HUES48 (cell line): ENCODE measurements around the gene NFX1.

Experiments used
- H3K27ac ChIP-seq: one replicate; pipeline ENCODE4 v1.7.0; 2013; ENCODE audit warnings: low read depth, low read length, inconsistent platforms
- H3K27me3 ChIP-seq: 2 replicates; pipeline ENCODE4 v1.6.1; 2013; ENCODE audit warnings: mild to moderate bottlenecking, low read length; ENCODE audit not compliant: control insufficient read depth, insufficient read depth
- H3K36me3 ChIP-seq: 2 replicates; pipeline ENCODE4 v1.6.1; 2013; ENCODE audit warnings: low read length; ENCODE audit not compliant: control insufficient read depth, insufficient read depth
- H3K4me1 ChIP-seq: 2 replicates; pipeline ENCODE4 v1.6.1; 2013; ENCODE audit warnings: mild to moderate bottlenecking, low read length; ENCODE audit not compliant: control insufficient read depth, insufficient read depth
- H3K4me3 ChIP-seq: 2 replicates; pipeline ENCODE4 v1.5.1; 2013; ENCODE audit warnings: mild to moderate bottlenecking, low read depth, low read length
- H3K9ac ChIP-seq: 2 replicates; pipeline ENCODE4 v1.6.1; 2013; ENCODE audit warnings: mild to moderate bottlenecking, low read depth, low read length, moderate library complexity
- H3K9me3 ChIP-seq: 2 replicates; pipeline ENCODE4 v1.6.1; 2013; ENCODE audit warnings: low read length; ENCODE audit not compliant: control insufficient read depth, insufficient read depth

The NFX1 gene

GRCh38 chr9:33267151-33267767, 23.1 kb upstream of the NFX1 start:
- peaks cover 6% of the 10 kb centered on the region; the same call in 1 of the 2 replicates for H3K4me1 ChIP-seq
- no peak overlapping the region for H3K9ac ChIP-seq
- no peaks in the 10 kb centered on the region for H3K27me3 ChIP-seq
- no peak overlapping the region for H3K27ac ChIP-seq
- no peak overlapping the region for H3K4me3 ChIP-seq
- H3K9me3 ChIP-seq, result no peaks in the 10 kb centered on the region
- H3K36me3 ChIP-seq, result peaks cover 56% of the 10 kb centered on the region

DNA sequence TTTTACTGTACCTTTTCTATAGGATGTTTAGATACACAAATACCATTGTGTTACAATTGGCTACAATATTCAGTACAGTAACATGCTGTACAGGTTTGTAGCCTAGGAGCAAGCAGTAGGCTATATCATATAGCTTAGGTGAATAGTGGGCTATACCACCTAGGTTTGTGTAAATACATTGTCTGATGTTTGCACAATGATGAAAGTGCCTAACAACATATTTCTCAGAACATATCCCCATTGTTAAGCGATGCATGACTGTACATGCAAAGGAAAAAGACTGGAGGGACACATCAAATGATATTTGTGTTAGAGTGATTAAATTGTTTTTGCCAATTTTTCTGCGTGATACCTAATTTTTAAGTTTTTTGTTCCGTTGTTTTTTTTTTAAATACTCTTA, 20.2 kb upstream of the NFX1 start:
- Histone ChIP-seq H3K4me1 (peaks cover 6% of the 10 kb centered on the region; the same call in 1 of the 2 replicates), H3K9ac (no peak overlapping the region), H3K36me3 (peaks cover 73% of the 10 kb centered on the region), H3K27ac (no peak overlapping the region), H3K4me3 (no peak overlapping the region), H3K9me3 (no peaks in the 10 kb centered on the region), H3K27me3 (no peaks in the 10 kb centered on the region)

GRCh38 chr9:33272061-33272460, 18.3 kb upstream of the NFX1 start:
- Histone ChIP-seq H3K4me3 (no peak overlapping the region), H3K36me3 (peaks cover 84% of the 10 kb centered on the region), H3K9ac (no peak overlapping the region), H3K27ac (no peak overlapping the region), H3K27me3 (no peaks in the 10 kb centered on the region), H3K9me3 (no peaks in the 10 kb centered on the region), H3K4me1 (no peaks in the 10 kb centered on the region)

- no peak overlapping the region for H3K4me3 ChIP-seq
- no peak overlapping the region for H3K9ac ChIP-seq
- no peaks in the 10 kb centered on the region for H3K4me1 ChIP-seq
- H3K27me3 ChIP-seq, result no peaks in the 10 kb centered on the region
- peaks cover 84% of the 10 kb centered on the region for H3K36me3 ChIP-seq
- H3K27ac ChIP-seq, result no peak overlapping the region
- no peaks in the 10 kb centered on the region for H3K9me3 ChIP-seq
Measured at GRCh38 chr9:33273266-33273971, 16.9 kb upstream of the NFX1 start.

GRCh38 chr9:33273972-33274328, 16.4 kb upstream of the NFX1 start:
- no peaks in the 10 kb centered on the region for H3K9me3 ChIP-seq
- no peaks in the 10 kb centered on the region for H3K4me1 ChIP-seq
- no peak overlapping the region for H3K27ac ChIP-seq
- no peaks in the 10 kb centered on the region for H3K27me3 ChIP-seq
- H3K9ac ChIP-seq, result no peak overlapping the region
- H3K4me3 ChIP-seq, result no peak overlapping the region
- H3K36me3 ChIP-seq, result peaks cover 84% of the 10 kb centered on the region

DNA sequence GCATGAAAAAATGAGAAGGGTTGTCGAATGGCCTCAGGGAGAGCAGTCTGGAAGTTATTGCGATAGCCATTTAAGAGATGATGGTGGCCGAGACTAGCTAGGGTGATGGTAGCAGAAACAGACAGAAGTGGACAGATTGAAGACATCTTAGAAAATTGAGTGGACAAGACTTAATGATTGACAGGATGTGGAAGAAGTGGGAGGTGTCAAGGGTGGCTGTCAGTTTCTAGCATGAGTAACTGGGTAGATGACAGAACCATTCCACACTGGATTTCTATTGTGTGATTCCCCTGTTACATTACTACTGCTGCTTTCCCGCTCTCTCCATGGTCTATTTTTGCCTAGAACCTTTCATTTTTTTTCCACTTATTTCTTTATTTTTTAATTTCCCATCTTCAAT, 12.8 kb upstream of the NFX1 start:
- H3K27me3 ChIP-seq, result no peaks in the 10 kb centered on the region
- no peak overlapping the region for H3K27ac ChIP-seq
- no peak overlapping the region for H3K9ac ChIP-seq
- no peaks in the 10 kb centered on the region for H3K9me3 ChIP-seq
- peaks cover 86% of the 10 kb centered on the region for H3K36me3 ChIP-seq
- H3K4me3 ChIP-seq, result no peak overlapping the region
- H3K4me1 ChIP-seq, result no peaks in the 10 kb centered on the region

GRCh38 chr9:33285502-33285901, 4.8 kb upstream of the NFX1 start:
- H3K4me1 ChIP-seq, result no peaks in the 10 kb centered on the region
- H3K36me3 ChIP-seq, result peaks cover 20% of the 10 kb centered on the region
- H3K27ac ChIP-seq, result no peak overlapping the region
- H3K9me3 ChIP-seq, result no peaks in the 10 kb centered on the region
- H3K9ac ChIP-seq, result no peak overlapping the region
- H3K4me3 ChIP-seq, result no peak overlapping the region
- no peaks in the 10 kb centered on the region for H3K27me3 ChIP-seq

GRCh38 chr9:33287087-33287490, 3.2 kb upstream of the NFX1 start:
- H3K9me3 ChIP-seq, result no peaks in the 10 kb centered on the region
- no peaks in the 10 kb centered on the region for H3K27me3 ChIP-seq
- H3K36me3 ChIP-seq, result peaks cover 4% of the 10 kb centered on the region
- H3K4me1 ChIP-seq, result no peaks in the 10 kb centered on the region
- H3K4me3 ChIP-seq, result no peak overlapping the region
- no peak overlapping the region for H3K9ac ChIP-seq
- peak overlapping the region; percentile 55 for H3K27ac ChIP-seq

DNA sequence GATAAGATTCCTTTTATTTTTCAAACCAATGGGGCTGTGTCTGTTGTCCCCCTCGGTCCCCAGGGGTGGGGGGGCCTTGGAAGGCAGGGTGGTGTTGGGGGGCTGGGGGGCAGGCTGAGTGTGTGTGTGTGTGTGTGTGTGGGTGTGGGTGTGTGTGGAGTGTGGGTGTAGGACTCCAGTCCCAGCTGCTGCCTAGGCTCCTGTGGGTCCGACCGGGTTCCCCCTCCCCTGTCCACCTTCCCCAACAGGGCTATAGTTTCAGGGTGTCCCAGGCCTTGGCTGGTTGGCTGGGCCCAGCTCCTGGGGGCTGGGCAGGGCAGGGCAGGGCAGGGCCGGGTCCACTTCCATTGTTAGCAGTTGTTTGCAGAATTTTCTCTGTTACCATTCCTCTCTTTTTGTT, 2.1 kb upstream of the NFX1 start:
- no peak overlapping the region for H3K27ac ChIP-seq
- no peaks in the 10 kb centered on the region for H3K4me1 ChIP-seq
- H3K27me3 ChIP-seq, result no peaks in the 10 kb centered on the region
- no peak overlapping the region for H3K9ac ChIP-seq
- H3K36me3 ChIP-seq, result 0 out of 2 replicates have a peak, but pooled peaks cover 8% of the 10 kb centered on the region
- no peak overlapping the region for H3K4me3 ChIP-seq
- H3K9me3 ChIP-seq, result no peaks in the 10 kb centered on the region

DNA sequence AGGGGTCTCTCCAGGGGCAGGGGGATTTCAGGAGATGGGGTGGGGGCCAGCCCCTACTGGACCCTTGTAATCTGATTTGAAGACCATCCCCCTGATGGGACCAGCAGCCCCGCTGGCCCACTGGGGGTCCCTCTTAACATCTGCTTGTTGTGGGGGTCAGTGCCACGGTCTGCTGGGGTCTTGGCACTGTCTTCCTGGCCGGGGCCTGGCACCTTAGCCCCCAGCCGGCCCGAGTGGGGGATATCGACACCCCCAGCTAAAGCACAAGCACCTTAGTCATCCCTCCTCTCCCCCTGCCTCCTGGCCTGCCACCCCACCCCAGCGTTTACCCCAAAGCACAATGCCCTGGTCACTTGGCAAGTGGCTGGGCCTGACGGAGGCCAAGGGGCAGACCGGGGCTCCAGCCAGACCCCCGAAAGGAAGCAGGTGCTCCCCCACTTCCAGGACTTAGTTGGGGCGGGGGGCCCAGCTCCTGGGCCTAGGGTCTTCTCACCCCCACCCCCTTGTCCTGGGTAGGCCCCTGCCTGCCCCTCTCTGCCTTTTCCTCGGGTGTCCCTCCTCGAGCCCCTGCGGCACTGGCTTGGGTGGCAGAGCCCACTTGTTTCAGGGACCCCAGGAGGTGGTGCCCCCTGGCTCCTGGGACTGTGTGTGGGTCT, 1.4 kb upstream of the NFX1 start:
- Histone ChIP-seq H3K27me3 (no peaks in the 10 kb centered on the region), H3K4me3 (no peak overlapping the region), H3K27ac (peak overlapping the region; percentile 96), H3K36me3 (peaks cover 13% of the 10 kb centered on the region), H3K9me3 (no peaks in the 10 kb centered on the region), H3K4me1 (no peaks in the 10 kb centered on the region), H3K9ac (no peak overlapping the region)

DNA sequence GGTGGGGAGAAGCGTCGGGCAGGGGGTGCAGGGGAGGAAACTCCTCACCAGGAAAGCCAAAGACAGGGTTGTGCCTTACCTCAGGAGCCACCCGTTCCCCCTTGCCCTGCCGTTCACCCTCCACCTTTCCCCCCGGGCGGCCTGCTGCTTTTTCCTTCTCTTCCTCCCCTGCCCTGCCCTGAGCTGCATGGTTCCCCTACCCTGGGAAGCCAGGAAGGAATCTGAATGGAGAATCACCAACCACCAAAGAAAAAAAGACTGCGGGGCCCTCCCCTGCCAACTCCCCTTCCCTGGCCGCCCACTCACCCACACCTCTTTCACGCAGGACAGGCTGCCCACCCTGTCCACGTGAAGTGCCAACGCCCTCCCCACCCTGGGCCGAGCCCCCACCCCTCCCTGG, 820 bp upstream of the NFX1 start:
- peak overlapping the region; percentile 96 for H3K27ac ChIP-seq
- H3K4me3 ChIP-seq, result peak overlapping the region; percentile 95
- H3K4me1 ChIP-seq, result no peaks in the 10 kb centered on the region

More for the DNA sequence above, 820 bp upstream of the NFX1 start:
- Histone ChIP-seq H3K9ac (0 out of 2 replicates have a peak overlapping the region, but pooled peaks have one; percentile 40), H3K27me3 (no peaks in the 10 kb centered on the region), H3K9me3 (no peaks in the 10 kb centered on the region), H3K36me3 (peaks cover 18% of the 10 kb centered on the region)
